Stimulated activated CD8-positive, alpha-beta memory T cell treated with anti-CD3 and anti-CD28 coated beads, Interleukin-12 subunit alpha, Interleukin-12 subunit beta, amount 100 ng/mL, for 4 hours (primary cell): ENCODE data around the gene EXOC3.
"Not testable (repeated sequence)": the region's sequence is repeated elsewhere in the genome, so short reads cannot be mapped to it uniquely, and the experiment has no call there.

Experiments used
- DNase-seq: peaks from one replicate; pipeline ENCODE4 v3.0.0-alpha.2; 2020; ENCODE audit warnings: low read depth

EXOC3 gene

GRCh38 chr5:474232-474839, 31.4 kb downstream of the EXOC3 start:
- not testable (repeated sequence) for DNase-seq

GRCh38 chr5:474840-475661, 32.1 kb downstream of the EXOC3 start:
- no peak for DNase-seq

DNA sequence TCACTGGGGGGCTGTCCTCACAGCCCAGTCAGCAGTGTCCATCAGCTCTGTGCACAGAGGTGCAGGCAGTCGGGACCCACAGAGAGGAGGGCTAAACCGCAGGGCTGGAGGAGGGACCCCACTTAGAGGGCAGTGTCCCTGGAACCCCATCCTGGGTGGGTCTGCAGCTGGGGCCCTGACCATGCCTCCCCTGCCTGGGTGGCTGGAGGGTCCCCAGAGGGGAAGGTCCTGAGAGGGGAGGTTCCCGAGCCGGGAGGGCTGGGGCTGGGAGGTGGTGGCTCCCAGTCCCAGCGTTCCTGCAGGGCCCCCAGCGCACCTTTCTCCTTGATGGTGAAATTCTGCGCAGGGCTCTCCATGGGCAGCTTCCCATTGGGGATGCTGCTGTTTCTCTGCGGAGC, 32.7 kb downstream of the EXOC3 start:
- DNase-seq = no peak

GRCh38 chr5:476102-476813, 33.3 kb downstream of the EXOC3 start:
- DNase-seq = no peak

- no peak for DNase-seq
Observed at GRCh38 chr5:476814-477175, 33.8 kb downstream of the EXOC3 start.

GRCh38 chr5:477247-477646, 34.3 kb downstream of the EXOC3 start:
- no peak for DNase-seq

- no peak for DNase-seq
Observed at GRCh38 chr5:477871-478270, 34.9 kb downstream of the EXOC3 start.

DNA sequence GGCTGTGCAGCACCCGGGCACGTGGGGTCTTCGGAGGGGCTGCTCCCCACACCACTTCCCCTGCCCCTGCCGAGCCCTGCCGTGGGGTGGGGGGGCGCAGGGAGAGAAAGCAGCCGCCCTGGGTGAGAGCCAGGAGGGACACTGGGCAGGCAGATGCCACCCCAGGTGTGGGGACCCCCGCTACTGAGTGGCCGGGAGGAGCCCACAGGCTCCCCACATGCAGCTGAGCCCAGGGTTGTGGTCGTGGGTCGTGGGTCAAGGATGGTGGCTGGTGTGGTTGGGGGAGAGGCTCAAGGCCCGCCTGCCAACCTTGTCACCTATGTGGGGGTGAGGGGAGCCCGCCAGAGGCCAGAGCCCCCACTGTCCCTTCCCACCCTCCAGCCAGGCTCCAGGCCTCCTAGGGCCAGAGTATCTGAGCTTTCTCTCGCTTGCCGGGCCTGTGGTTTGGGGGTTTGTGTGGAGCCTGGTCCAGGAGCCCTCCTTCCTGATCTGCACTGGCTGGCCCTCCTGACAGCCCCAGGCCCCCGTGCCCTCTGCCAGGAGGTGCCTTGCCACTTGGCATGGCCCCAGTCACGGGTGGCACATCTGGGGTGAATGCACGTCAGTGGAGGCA, 35.5 kb downstream of the EXOC3 start:
- no peak for DNase-seq

DNA sequence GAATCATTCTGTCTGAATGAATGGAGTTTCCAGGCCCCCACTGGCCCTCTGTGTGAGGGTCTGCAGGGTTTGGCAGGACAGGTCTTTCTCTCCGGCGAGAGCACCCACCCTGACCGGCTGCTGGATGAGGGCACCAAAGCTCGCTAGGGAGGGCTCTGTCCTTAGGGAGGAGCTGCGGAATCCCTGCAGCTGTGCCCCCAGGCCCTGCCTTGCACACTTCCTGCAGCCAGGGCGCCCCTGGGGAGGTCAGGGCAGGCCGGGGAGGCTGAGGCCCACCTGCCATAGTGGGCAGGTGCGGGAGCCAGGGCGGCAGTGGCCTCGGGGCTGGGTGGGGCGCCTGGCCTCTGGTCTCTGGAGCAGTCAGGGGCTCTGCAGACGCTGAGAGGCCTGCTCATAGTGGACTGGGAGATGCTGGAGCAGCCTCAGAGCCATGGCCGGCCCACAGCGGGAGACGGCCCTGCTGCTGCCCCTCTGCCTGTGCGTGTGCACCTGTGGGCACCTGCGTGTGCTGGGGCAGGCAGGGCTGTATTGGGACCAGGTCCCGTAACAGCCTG, 36.1 kb downstream of the EXOC3 start:
- no peak for DNase-seq

DNA sequence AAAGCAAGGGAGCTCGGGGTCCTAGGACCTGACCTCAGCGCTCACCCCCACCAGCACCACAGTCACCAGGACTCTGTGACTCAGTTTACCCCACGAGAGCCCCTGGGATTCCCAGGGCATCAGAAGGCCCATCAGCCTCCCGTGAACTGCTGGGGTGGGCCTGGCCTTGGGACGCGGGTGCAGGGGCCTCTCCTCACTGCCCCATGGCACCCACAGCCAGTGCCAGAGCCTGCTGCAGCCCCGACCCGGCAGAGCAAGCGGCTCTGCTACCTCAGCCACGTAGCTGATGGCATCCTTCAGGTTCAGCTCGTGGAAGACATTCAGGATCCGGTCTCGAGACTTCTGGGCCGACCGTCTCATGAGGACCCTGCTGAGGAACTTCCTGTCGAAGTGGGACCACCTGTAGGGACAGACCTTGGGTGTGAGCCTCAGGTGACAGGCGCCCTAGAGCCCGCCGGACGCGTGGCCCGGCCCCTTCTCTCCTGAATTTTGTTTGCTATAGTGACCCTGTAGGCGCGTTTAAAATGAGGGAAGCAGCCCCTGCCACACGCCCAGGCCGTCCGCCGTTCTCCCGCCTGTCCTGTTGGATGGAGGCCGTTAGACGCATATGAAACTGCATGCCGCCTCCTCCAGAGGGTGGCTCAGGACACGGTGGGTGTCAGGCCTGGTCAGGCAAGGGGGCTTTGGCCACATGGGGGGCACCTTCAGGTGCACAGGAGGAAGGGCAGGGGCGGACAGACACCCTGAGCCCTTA, 36.8 kb downstream of the EXOC3 start:
- DNase-seq = no peak

DNA sequence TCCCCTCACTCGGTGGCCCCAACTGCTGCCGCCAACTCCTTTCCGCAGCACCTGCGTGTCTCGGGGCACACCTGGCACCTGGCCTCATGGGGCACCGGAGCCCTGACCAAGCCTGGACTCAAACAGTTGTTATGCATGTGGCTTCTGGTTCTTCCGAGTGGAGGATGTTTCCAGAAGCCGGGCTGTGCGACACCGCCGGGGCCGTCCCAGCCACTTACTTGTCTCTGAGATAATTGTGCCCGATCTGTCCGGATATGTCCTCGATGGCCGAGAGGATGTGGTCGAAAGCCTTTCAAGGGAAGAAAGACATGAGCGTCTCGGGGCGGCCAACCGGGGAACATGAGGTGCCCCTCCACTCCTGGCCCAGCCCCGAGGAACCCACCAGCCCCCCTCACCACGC, 38.4 kb downstream of the EXOC3 start:
- no peak for DNase-seq

- DNase-seq = no peak
Observed at GRCh38 chr5:482021-482420, 39.0 kb downstream of the EXOC3 start.

GRCh38 chr5:482506-482905, 39.5 kb downstream of the EXOC3 start:
- no peak for DNase-seq

DNA sequence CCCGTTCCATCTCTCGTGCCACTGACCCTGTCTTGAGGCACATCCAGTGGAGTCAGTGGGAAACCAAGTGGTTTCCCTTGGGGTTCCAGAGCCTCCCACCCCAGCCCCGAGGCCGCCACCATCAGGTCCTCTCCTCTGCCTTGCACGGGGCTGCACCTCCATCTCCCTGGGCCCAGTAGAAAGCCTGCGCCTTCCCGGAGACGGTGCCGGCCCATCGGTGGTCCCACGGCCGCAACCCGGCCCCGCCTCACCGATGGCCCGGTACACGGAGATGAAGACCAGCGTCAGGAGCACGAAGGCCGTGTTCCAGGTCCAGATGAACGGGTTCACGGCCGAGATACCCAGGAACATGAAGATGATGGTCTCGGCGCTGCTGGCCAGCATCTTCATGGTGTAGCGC, 40.0 kb downstream of the EXOC3 start:
- no peak for DNase-seq

GRCh38 chr5:483434-484140, 40.6 kb downstream of the EXOC3 start:
- no peak for DNase-seq

DNA sequence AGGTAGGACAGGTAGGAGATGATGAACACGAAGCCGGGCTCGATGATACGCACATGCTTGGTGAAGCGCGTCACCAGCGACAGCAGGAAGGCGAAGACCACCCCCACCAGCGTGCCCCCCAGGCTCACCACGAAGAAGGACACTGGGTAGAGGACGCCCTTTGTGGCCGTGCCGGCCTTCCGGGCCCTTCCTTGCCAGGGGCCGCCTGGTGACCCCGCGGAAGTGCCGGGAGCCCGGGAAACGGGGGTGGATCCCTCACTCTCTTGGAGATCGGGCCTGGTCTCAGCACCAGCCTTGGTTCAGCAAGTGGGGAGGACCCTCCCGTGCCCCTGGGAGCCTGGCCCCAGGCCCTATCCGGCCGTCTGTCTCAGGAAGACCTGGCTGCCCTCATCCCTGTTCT, 41.6 kb downstream of the EXOC3 start:
- DNase-seq = no peak

GRCh38 chr5:485113-485945, 42.4 kb downstream of the EXOC3 start:
- DNase-seq = no peak

- DNase-seq = no peak
Observed at GRCh38 chr5:485946-486491, 43.0 kb downstream of the EXOC3 start.

- not testable (repeated sequence) for DNase-seq
Observed at GRCh38 chr5:486597-486996, 43.6 kb downstream of the EXOC3 start.

- DNase-seq = no peak
Observed at GRCh38 chr5:488241-488640, 45.3 kb downstream of the EXOC3 start.
